Endothelial cell of umbilical vein (primary cell): ENCODE measurements around the gene MBNL2. TPM values are rescaled to one million over a fixed set of nuclear protein-coding genes. Genes with fewer than 3 reads are reported as not detected.
A peak's percentile ranks its signal among the peaks of the same experiment; 100 is the strongest.

Experiments used
- BruUV-seq: library from RNA; stranded (reverse); fragments of 400-500 nt; replicated peaks from 2 replicates; lab custom pipeline; 2021; lab: Mats Ljungman, UMichigan
- CTCF ChIA-PET: fragments of 300-600, 350-600 bp; sonication (Branson Sonifier 250); formaldehyde crosslinking; loops from one replicate; lab custom pipeline; 2021; ENCODE audit warnings: antibody characterized with exemption, inconsistent platforms; lab: Charles Lee
- POLR2A ChIA-PET: fragments of 300-600, 350-600 bp; sonication (Branson Sonifier 250); formaldehyde crosslinking; loops from one replicate; lab custom pipeline; 2021; ENCODE audit warnings: antibody characterized with exemption, inconsistent platforms; lab: Charles Lee
- DNase-seq: peaks from one replicate; pipeline ENCODE4 v3.0.0-alpha.2; 2011; ENCODE audit warnings: low read depth, low spot score
- FAIRE-seq: peaks from 2 replicates; lab custom pipeline; 2011; peaks lifted over from hg19 to GRCh38; lab: Jason Lieb, UNC
- H2AFZ ChIP-seq: 2 replicates; pipeline ENCODE4 v1.6.0; 2012; ENCODE audit warnings: low read depth, low read length, control low read depth, inconsistent platforms
- H3K27ac ChIP-seq: 2 replicates; pipeline ENCODE4 v1.5.1; 2011; ENCODE audit warnings: low read depth, mild to moderate bottlenecking, control low read depth, low read length, moderate library complexity; ENCODE audit not compliant: insufficient read depth
- H3K27me3 ChIP-seq, 2 experiments: 2 replicates each; pipeline versions ENCODE4 v1.6.0 to v1.6.1; 2011; ENCODE audit warnings: low read length in 2 of 2, mixed read lengths in 1 of 2; ENCODE audit not compliant: control insufficient read depth in 2 of 2, insufficient read depth in 2 of 2
- H3K36me3 ChIP-seq, 2 experiments: 2 replicates in 1 of 2; 3 replicates in 1 of 2; pipeline ENCODE4 v1.5.1; 2011; ENCODE audit warnings: low read length in 2 of 2, mild to moderate bottlenecking in 1 of 2, moderate library complexity in 1 of 2; ENCODE audit not compliant: control insufficient read depth in 2 of 2, insufficient read depth in 2 of 2; ENCODE audit errors: extremely low read depth in 1 of 2
- H3K4me1 ChIP-seq: 3 replicates; pipeline ENCODE4 v1.5.1; 2011; ENCODE audit warnings: mild to moderate bottlenecking, low read length; ENCODE audit not compliant: control insufficient read depth, insufficient read depth; ENCODE audit errors: extremely low read depth
- H3K4me2 ChIP-seq: 2 replicates; pipeline ENCODE4 v1.6.1; 2011; ENCODE audit warnings: low read length, control low read depth, mixed read lengths; ENCODE audit not compliant: insufficient read depth
- H3K4me3 ChIP-seq, 3 experiments: fragments of 200-600 bp in 1 of 3; sonication (generic), shearing (Covaris generic) in 1 of 3; replicated peaks in 1 of 3; 2 replicates each; pipeline ENCODE4 v1.5.1; 2011 to 2016; ENCODE audit warnings: control low read depth in 3 of 3, low read length in 3 of 3, mild to moderate bottlenecking in 2 of 3, inconsistent platforms in 1 of 3, low read depth in 1 of 3, moderate library complexity in 1 of 3; ENCODE audit not compliant: insufficient read depth in 1 of 3
- H3K79me2 ChIP-seq: 2 replicates; pipeline ENCODE4 v1.6.0; 2012; ENCODE audit warnings: low read length, inconsistent platforms; ENCODE audit not compliant: control insufficient read depth, insufficient read depth
- H3K9ac ChIP-seq: replicated peaks from 2 replicates; pipeline ENCODE3; 2011; ENCODE audit warnings: low read length, control low read depth; ENCODE audit not compliant: insufficient read depth; ENCODE audit errors: extremely low read depth
- H3K9me1 ChIP-seq: replicated peaks from 3 replicates; pipeline ENCODE4 v1.6.0; 2011; ENCODE audit warnings: mild to moderate bottlenecking, low read length; ENCODE audit not compliant: control insufficient read depth, insufficient read depth; ENCODE audit errors: extremely low read depth
- H3K9me3 ChIP-seq: replicated peaks from 2 replicates; pipeline ENCODE4 v1.5.1; 2012; ENCODE audit warnings: low read length, inconsistent platforms; ENCODE audit not compliant: control insufficient read depth, insufficient read depth
- H4K20me1 ChIP-seq: replicated peaks from 2 replicates; pipeline ENCODE3; 2011; ENCODE audit warnings: mild to moderate bottlenecking, low read length; ENCODE audit not compliant: control insufficient read depth, insufficient read depth; ENCODE audit errors: extremely low read depth
- EZH2 ChIP-seq: IDR thresholded peaks from 2 replicates; pipeline ENCODE4 v1.6.1; 2012; ENCODE audit warnings: borderline replicate concordance, low read depth, mild to moderate bottlenecking, moderate library complexity, low read length, inconsistent platforms; ENCODE audit not compliant: severe bottlenecking
- FOS ChIP-seq: IDR thresholded peaks from 2 replicates; pipeline ENCODE4 v1.6.1; 2011; ENCODE audit warnings: mild to moderate bottlenecking, low read length, moderate library complexity, borderline replicate concordance; ENCODE audit not compliant: insufficient read depth
- JUN ChIP-seq: IDR thresholded peaks from 2 replicates; pipeline ENCODE4 v1.6.1; 2011; ENCODE audit warnings: borderline replicate concordance, low read depth; ENCODE audit not compliant: insufficient read length, insufficient read depth
- POLR2A ChIP-seq: IDR thresholded peaks from 2 replicates; pipeline ENCODE4 v1.6.1; 2012; ENCODE audit warnings: low read depth, mild to moderate bottlenecking, control low read depth, low read length
- dilution Hi-C: fragments of 300-500 bp; cut with MboI; formaldehyde crosslinking; loops from one replicate; pipeline ENCODE4 v1.15.0; 2019; ENCODE audit warnings: low sequenced_read_pairs; ENCODE audit not compliant: extremely low pct_ligation_motif_present
- intact Hi-C: fragments of 100-400 bp; cut with micrococcal nuclease; formaldehyde crosslinking; loops from one replicate; pipeline ENCODE4 v1.10.0; 2022
- polyA plus RNA-seq, 4 experiments: library from polyadenylated mRNA; depleted of rRNA in 3 of 4; stranded (reverse) in 3 of 4; unstranded in 1 of 4; fragments of >200 nt; gene quantifications; 2 replicates each; pipeline versions ENCODE4 v1.2.1 to v1.2.3, GENCODE V29; 2011 to 2012; ENCODE audit warnings: missing spikeins in 1 of 4
- total RNA-seq: library from RNA; stranded (reverse); gene quantifications from 2 replicates; pipeline ENCODE4 v1.2.3, GENCODE V29; 2021
- TF ChIP-seq, protein P1 (sequence below), 2 donors: IDR thresholded peaks; 1 replicate in 1 of 2; 2 replicates in 1 of 2; pipeline ENCODE4 v1.5.1; 2011; ENCODE audit warnings: low read length in 2 of 2, mild to moderate bottlenecking in 2 of 2, moderate library complexity in 2 of 2, control low read depth in 1 of 2, inconsistent platforms in 1 of 2, low read depth in 1 of 2; ENCODE audit not compliant: insufficient read depth in 1 of 2; ENCODE audit errors: extremely low read depth in 1 of 2

MBNL2 gene
- total and polyA plus RNA-seq, 2 donors (not counting 3 experiments of a cell fraction or from before 2014, with no cell fraction given) = 32.9 to 76.5 TPM

DNA sequence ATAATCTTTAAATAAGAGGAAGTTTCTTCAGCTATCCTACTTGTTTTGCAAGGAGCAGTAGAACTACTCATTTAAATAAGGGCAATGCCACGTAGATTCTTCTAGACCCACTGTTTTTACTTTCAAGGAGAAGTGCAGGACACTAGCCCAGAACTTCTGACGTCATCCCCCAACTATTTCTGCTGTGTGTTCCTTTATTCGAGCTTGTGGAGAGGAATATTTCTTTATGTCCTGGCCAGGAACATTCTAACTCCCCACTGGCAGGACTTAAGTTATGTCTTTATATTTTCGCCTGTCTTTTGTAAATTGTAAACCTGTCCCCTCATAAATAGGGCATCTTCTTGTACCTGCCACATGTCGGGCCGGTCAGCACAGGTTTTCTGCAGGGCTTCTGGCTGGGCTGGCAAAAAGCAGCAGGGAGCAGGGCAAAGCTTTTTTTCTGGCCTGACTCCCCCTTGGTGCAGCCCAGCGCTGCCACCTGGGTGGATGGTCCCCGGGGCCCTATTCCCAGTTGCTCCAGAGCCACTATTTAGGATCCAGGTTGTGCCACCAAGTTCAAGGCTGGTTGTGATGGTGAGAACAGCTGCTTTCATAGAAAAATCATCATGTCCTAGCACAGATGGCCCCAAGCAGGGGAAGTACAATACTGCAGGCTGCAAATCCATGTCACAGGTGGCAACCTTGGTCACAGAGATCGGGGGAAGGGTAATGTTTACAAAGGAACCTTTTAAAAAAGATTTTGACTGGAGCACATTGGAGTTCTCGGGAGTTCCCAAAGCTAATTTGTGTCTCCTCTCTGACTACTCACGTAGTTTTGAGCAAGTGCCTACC is 1.8 kb downstream of the MBNL2 start:
- Histone ChIP-seq H3K9me3 (no peaks in the 10 kb centered on the region), H3K36me3 (no peaks in the 10 kb centered on the region), H3K79me2 (peaks cover 66% of the 10 kb centered on the region), H3K27me3 (no peaks in the 10 kb centered on the region), H3K9me1 (no peaks in the 10 kb centered on the region), H3K27ac (peak overlapping the region; percentile 89), H3K4me1 (peaks cover 46% of the 10 kb centered on the region), H3K4me2 (peak overlapping the region; percentile 97), H4K20me1 (no peaks in the 10 kb centered on the region), H2AFZ (no peak overlapping the region), H3K4me3 (peak overlapping the region; percentile 54 to 100 (median 98)), H3K9ac (peak overlapping the region; percentile 100)
- ChIA-PET CTCF (interaction anchor here (0.6 to 9.0 kb wide), 20 partner anchors 11 to 206 kb away, joined by 3 to 68 read pairs (median 8); no protein-coding TSS in a partner anchor), POLR2A (interaction anchor here (0.7 to 1.9 kb wide), 7 partner anchors 10 to 135 kb away, joined by 3 to 9 read pairs (median 6); no protein-coding TSS in a partner anchor)
- peak; percentile 77 for FAIRE-seq
- BruUV-seq = no TSS peak
- intact Hi-C loops = loop anchor here (1.0 to 2.0 kb wide), 4 partner anchors 34 to 209 kb away; no protein-coding TSS in a partner anchor
- DNase-seq = peak; percentile 91
- TF ChIP-seq, protein P1, sequence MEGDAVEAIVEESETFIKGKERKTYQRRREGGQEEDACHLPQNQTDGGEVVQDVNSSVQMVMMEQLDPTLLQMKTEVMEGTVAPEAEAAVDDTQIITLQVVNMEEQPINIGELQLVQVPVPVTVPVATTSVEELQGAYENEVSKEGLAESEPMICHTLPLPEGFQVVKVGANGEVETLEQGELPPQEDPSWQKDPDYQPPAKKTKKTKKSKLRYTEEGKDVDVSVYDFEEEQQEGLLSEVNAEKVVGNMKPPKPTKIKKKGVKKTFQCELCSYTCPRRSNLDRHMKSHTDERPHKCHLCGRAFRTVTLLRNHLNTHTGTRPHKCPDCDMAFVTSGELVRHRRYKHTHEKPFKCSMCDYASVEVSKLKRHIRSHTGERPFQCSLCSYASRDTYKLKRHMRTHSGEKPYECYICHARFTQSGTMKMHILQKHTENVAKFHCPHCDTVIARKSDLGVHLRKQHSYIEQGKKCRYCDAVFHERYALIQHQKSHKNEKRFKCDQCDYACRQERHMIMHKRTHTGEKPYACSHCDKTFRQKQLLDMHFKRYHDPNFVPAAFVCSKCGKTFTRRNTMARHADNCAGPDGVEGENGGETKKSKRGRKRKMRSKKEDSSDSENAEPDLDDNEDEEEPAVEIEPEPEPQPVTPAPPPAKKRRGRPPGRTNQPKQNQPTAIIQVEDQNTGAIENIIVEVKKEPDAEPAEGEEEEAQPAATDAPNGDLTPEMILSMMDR (IDR thresholded peaks at IDR 0.05; ENCODE audit: extremely low read depth in 1 of 2, insufficient read depth in 1 of 2, low read depth in 1 of 2, low read length in 2 of 2) = peak in 1 of 2 donors; percentile 5
- TF ChIP-seq EZH2 (no peak), FOS (peak; percentile 23), POLR2A (no peak), JUN (peak; percentile 83)
- dilution Hi-C loops = loop anchor here (25.0 kb wide), 1 partner anchor 112 kb away; no protein-coding TSS in a partner anchor
